Stomach smooth muscle (tissue), 2 donors: Measurements from ENCODE around the gene TTYH2.
"Not testable (repeated sequence)": the region's sequence is repeated elsewhere in the genome, so short reads cannot be mapped to it uniquely, and the experiment has no call there.

Experiments
- H3K27ac ChIP-seq: one replicate; pipeline ENCODE4 v1.7.0; 2013; ENCODE audit warnings: mild to moderate bottlenecking, low read length, inconsistent platforms
- H3K27me3 ChIP-seq, 2 donors: one replicate each; pipeline ENCODE4 v1.7.0; 2013; ENCODE audit warnings: low read length in 2 of 2; ENCODE audit not compliant: insufficient read depth in 2 of 2, control insufficient read depth in 1 of 2
- H3K36me3 ChIP-seq, 2 donors: one replicate each; pipeline ENCODE4 v1.7.0; 2013; ENCODE audit warnings: low read length in 2 of 2; ENCODE audit not compliant: control insufficient read depth in 2 of 2, insufficient read depth in 2 of 2
- H3K4me1 ChIP-seq: one replicate; pipeline ENCODE4 v1.7.0; 2013; ENCODE audit warnings: low read length; ENCODE audit not compliant: control insufficient read depth, insufficient read depth
- H3K4me3 ChIP-seq, 2 donors: one replicate each; pipeline ENCODE4 v1.7.0; 2013; ENCODE audit warnings: low read length in 2 of 2
- H3K9ac ChIP-seq, 2 donors: one replicate each; pipeline ENCODE4 v1.7.0; 2013; ENCODE audit warnings: low read length in 2 of 2, mild to moderate bottlenecking in 1 of 2
- H3K9me3 ChIP-seq, 2 donors: one replicate each; pipeline ENCODE4 v1.7.0; 2013; ENCODE audit warnings: low read length in 2 of 2; ENCODE audit not compliant: control insufficient read depth in 2 of 2
- donor health status: healthy.
- donor health status: Pancreatic carcinoma.

The TTYH2 gene

GRCh38 chr17:74181341-74181740 lies 32.0 kb upstream of the TTYH2 start:
- no peaks in the 10 kb centered on the region for H3K36me3 ChIP-seq
- H3K9ac ChIP-seq, result no peak overlapping the region
- no peak overlapping the region for H3K4me3 ChIP-seq
- no peak overlapping the region for H3K27ac ChIP-seq
- H3K4me1 ChIP-seq, result no peaks in the 10 kb centered on the region
- no peaks in the 10 kb centered on the region for H3K9me3 ChIP-seq
- peaks cover 6 to 29% of the 10 kb centered on the region in 2 donors for H3K27me3 ChIP-seq

DNA sequence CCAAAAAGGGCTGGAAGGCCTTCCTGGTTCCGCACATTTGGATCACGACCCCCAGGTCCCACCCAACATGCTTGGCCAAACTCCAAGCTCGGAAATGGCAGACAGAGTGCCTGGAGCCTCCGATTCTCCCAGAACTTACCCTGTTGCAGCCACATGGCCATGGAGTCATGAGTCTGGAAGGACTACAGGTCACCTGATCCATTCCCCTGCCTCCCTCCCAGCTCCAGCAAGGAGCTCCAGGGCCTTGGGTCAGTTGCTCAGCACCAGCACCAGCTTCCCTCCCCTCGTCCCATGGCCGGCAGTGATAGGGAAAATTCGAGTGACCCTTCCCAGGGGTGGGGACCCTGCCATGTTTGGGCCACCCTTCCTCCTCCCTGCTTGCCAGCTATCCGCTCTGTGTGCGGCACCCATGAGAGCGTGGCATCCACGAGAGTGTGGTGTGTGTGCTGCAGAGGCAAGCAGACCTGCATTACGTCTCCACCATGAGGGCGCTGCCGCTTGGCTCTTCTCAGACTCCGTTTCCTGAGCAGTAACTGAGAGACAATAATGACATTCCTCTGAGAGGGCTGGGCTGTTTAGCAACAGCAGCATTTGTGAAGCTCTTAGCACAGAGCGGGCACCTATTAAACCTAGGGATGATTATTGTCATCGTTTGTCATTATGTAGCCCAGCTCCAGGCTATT lies 31.2 kb upstream of the TTYH2 start:
- Histone ChIP-seq H3K36me3 (no peaks in the 10 kb centered on the region), H3K9ac (no peak overlapping the region), H3K4me3 (no peak overlapping the region), H3K27me3 (peaks cover 6 to 22% of the 10 kb centered on the region in 2 donors), H3K27ac (no peak overlapping the region), H3K4me1 (no peaks in the 10 kb centered on the region), H3K9me3 (no peaks in the 10 kb centered on the region)

- no peak overlapping the region for H3K27ac ChIP-seq
- H3K27me3 ChIP-seq, result peaks cover 11 to 28% of the 10 kb centered on the region in 2 donors
- no peaks in the 10 kb centered on the region for H3K36me3 ChIP-seq
- H3K9ac ChIP-seq, result no peak overlapping the region
- H3K4me1 ChIP-seq, result no peaks in the 10 kb centered on the region
- no peaks in the 10 kb centered on the region for H3K9me3 ChIP-seq
- H3K4me3 ChIP-seq, result no peak overlapping the region
Measured at GRCh38 chr17:74183411-74183810, 30.0 kb upstream of the TTYH2 start.

DNA sequence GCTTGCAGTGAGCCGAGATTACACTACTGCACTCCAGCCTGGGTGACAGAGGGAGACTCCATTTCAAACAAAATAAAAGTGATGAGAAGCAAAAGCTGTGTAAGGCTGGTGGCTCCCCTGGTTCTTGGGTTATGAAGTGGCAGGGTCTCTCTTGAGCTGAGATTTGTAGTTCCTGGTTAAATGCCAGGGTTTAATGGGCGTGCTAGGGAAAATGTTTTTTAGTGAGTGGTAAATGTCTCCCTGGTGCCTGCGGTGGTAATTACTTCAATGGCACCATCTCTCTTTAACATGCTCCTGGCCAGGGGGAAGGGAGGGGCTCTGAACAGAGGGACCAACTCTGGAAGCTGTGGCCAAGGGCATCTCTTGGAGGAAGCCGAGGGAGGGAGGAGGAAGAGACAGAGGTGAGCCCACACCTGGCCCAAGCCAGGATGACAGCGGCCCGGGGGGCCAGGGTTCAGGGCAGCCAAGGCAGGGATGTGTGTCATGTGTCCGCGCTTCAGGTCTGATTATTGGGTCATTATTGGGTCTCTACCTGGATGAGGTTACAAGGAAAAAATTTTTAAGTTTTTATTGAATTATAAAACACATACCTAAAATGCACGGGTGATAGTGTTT lies 27.7 kb upstream of the TTYH2 start:
- peaks cover 12 to 22% of the 10 kb centered on the region in 2 donors for H3K27me3 ChIP-seq
- no peaks in the 10 kb centered on the region for H3K36me3 ChIP-seq
- H3K4me3 ChIP-seq, result no peak overlapping the region
- no peaks in the 10 kb centered on the region for H3K4me1 ChIP-seq
- no peaks in the 10 kb centered on the region for H3K9me3 ChIP-seq
- no peak overlapping the region for H3K9ac ChIP-seq
- no peak overlapping the region for H3K27ac ChIP-seq

GRCh38 chr17:74186498-74186897 lies 26.9 kb upstream of the TTYH2 start:
- Histone ChIP-seq H3K9ac (no peak overlapping the region), H3K4me1 (no peaks in the 10 kb centered on the region), H3K27ac (no peak overlapping the region), H3K27me3 (peaks cover 12 to 17% of the 10 kb centered on the region in 2 donors), H3K4me3 (no peak overlapping the region), H3K36me3 (no peaks in the 10 kb centered on the region), H3K9me3 (no peaks in the 10 kb centered on the region)

DNA sequence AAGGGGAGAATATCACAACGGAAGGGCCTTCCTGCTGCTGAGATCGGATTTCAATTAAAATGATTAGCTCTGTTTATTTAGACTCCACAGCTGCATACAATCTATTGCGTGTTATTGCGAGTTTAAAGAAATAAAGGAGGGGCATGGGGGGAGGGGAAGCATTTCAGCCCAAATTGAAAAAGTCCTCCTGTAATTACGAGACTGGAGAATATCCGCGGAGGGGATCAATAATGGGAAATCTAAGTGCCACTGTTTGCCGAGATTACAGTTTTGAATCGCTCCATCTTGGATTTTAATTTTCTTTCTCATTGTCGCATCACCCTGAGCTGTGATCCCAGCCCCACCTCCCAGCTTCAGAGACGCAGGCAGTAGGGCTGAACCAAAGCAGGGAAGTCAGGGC lies 25.6 kb upstream of the TTYH2 start:
- Histone ChIP-seq H3K9ac (no peak overlapping the region), H3K36me3 (no peaks in the 10 kb centered on the region), H3K27ac (no peak overlapping the region), H3K27me3 (peaks cover 6 to 15% of the 10 kb centered on the region in 2 donors), H3K4me3 (no peak overlapping the region), H3K4me1 (no peaks in the 10 kb centered on the region), H3K9me3 (no peaks in the 10 kb centered on the region)

DNA sequence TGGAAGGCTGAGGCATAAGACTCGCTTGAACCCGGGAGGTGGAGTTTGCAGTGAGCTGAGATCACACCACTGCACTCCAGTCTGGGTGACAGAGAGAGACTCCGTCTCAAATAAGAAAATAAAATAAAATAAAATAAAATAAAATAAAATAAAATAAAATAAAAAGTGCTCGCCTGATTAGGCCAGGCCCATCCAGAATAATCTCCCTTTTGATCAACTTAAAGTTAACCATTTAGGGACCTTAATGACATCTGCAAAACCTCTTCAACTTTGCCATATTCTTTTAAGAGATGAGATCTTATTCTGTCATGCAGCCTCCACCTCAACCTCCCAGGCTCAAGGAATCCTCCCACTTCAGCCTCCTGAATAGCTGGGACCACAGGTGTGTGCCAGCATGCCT lies 24.7 kb upstream of the TTYH2 start:
- H3K27ac ChIP-seq, H3K9me3 ChIP-seq, H3K36me3 ChIP-seq, H3K9ac ChIP-seq, H3K4me1 ChIP-seq, H3K4me3 ChIP-seq: not testable (repeated sequence)
- H3K27me3 ChIP-seq, result peaks cover 6 to 17% of the 10 kb centered on the region in 2 donors

DNA sequence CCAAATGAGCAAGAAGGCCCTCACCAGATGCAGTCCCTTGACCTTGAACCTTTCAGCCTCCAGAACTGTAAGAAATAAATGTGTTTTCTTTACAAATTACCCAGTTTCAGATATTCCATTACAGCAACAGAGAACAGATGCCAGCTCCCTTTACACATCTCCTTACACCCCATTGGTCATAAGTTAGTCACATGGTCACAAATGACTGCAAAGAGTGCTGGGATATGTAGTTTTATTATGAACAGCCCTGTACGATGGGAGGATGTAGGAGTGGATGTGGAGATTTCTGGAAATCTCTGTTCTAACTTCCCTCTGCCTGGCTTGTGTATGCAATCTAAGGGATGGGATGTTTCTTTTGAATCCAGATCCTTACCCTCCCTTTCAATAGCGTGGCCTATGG lies 23.2 kb upstream of the TTYH2 start:
- Histone ChIP-seq H3K4me3 (no peak overlapping the region), H3K9me3 (no peaks in the 10 kb centered on the region), H3K27ac (no peak overlapping the region), H3K4me1 (peaks cover 3% of the 10 kb centered on the region), H3K36me3 (no peaks in the 10 kb centered on the region), H3K9ac (no peak overlapping the region), H3K27me3 (peaks cover 10 to 22% of the 10 kb centered on the region in 2 donors)

- H3K36me3 ChIP-seq, result no peaks in the 10 kb centered on the region
- H3K4me3 ChIP-seq, result no peak overlapping the region
- H3K9ac ChIP-seq, result no peak overlapping the region
- no peaks in the 10 kb centered on the region for H3K9me3 ChIP-seq
- H3K27me3 ChIP-seq, result peaks cover 17 to 29% of the 10 kb centered on the region in 2 donors
- no peak overlapping the region for H3K27ac ChIP-seq
- H3K4me1 ChIP-seq, result peaks cover 3% of the 10 kb centered on the region
Measured at GRCh38 chr17:74190807-74191406, 22.5 kb upstream of the TTYH2 start.

- Histone ChIP-seq H3K27me3 (peaks cover 26 to 30% of the 10 kb centered on the region in 2 donors), H3K4me1 (peaks cover 3% of the 10 kb centered on the region), H3K36me3 (no peaks in the 10 kb centered on the region), H3K9me3 (no peaks in the 10 kb centered on the region), H3K4me3 (no peak overlapping the region), H3K27ac (no peak overlapping the region), H3K9ac (no peak overlapping the region)
Measured at GRCh38 chr17:74192950-74193781, 20.2 kb upstream of the TTYH2 start.
